Measurements from ENCODE around the gene DLG2.

- no peak for TF ChIP-seq CEBPB (IDR thresholded peaks at IDR 0.05)
- no peak for TF ChIP-seq TAF1 (IDR thresholded peaks at IDR 0.05; ENCODE audit: low read depth)
- no peak for TF ChIP-seq EP300 (IDR thresholded peaks at IDR 0.05; ENCODE audit: borderline replicate concordance)
- TF ChIP-seq RAD21 (IDR thresholded peaks at IDR 0.05; ENCODE audit: low read depth) = no peak
- no peak for TF ChIP-seq REST (IDR thresholded peaks at IDR 0.05; ENCODE audit: low read depth)
- no peak for TF ChIP-seq CREB1 (IDR thresholded peaks at IDR 0.05; ENCODE audit: low read depth)
- TF ChIP-seq FOXM1 (IDR thresholded peaks at IDR 0.05; ENCODE audit: borderline replicate concordance, low read depth) = no peak
- no peak for TF ChIP-seq TEAD4 (IDR thresholded peaks at IDR 0.05)
- TF ChIP-seq NFIC (IDR thresholded peaks at IDR 0.05) = no peak
- no peak for TF ChIP-seq TCF12 (IDR thresholded peaks at IDR 0.05; ENCODE audit: low read depth)
- TF ChIP-seq YY1 (IDR thresholded peaks at IDR 0.05; ENCODE audit: low read depth) = no peak
Measured at GRCh38 chr11:83544846-83545245, 2082.3 kb downstream of the DLG2 start.
